ENCODE results near the gene KIAA0930.
"Not testable (repeated sequence)": the region's sequence is repeated elsewhere in the genome, so short reads cannot be mapped to it uniquely, and the experiment has no call there.

KIAA0930 gene

GRCh38 chr22:45262195-45262930 lies 21.7 kb upstream of the KIAA0930 start:
- DNase-seq = no peak

DNA sequence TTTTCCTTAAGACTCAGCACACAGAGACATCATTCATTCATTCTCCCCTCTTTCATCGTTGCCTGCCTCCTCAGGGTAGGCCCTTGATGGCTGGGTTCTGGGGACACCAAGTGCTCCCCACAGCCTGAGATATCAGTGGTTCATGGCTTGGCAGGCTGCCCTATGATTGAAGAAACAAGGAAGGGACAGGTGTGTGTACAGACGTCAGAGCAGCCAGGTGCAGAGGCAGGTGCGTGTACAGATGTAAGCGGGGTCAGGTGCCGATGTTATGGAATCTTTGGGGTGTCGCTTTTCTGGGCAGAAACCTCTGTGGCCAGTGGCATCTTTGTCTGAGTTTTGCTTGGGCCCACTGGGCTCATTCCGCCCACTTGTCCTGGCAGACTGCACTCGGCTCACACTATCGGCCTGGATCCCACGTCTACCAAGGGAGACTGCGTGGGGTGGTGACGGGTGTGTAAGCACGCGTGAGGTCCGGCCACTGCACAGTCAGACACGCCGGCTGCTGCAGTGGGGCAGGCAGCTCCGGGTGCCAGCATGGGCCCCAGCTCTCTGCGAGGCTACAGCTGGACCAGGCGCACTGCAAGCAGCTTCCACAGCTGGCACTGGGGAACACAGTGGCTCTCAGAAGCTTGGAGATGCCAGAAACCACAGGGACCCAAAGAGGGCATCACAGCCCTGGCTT lies 20.9 kb upstream of the KIAA0930 start:
- DNase-seq = no peak

DNA sequence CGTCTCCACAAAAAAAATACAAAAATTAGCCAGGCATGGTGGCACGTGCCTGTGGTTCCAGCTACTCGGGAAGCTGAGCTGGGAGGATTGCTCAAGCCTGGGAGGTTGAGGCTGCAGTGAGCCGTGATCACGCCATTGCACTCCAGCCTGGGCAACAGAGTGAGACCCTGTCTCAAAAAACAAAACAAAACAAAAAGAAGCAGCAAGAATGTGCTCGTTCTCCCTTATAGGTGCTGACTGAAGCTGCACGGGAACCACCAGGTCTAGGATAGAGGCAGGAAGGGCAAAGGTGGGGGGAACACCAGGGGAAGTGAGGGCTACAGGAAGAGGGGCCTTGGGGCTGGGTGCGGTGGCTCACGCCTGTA lies 19.7 kb upstream of the KIAA0930 start:
- not testable (repeated sequence) for DNase-seq

GRCh38 chr22:45259754-45260394 lies 19.2 kb upstream of the KIAA0930 start:
- no peak for DNase-seq

DNA sequence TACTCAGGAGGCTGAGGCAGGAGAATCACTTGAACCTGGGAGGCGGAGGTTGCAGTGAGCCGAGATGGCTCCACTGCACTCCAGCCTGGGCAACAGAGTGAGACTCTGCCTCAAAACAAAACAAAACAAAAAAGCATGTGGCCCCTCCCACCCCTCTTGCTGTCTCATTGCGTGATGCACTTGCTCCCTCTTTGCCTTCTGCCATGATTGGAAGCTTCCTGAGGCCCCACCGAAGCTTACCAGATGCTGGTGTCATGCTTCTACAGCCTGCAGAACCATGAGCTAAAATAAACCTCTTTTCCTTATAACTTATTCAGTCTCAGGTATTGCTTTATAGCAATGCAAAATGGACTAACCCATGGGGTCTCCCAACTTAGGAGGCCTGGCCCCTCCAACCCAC lies 17.2 kb upstream of the KIAA0930 start:
- DNase-seq = not testable (repeated sequence)

DNA sequence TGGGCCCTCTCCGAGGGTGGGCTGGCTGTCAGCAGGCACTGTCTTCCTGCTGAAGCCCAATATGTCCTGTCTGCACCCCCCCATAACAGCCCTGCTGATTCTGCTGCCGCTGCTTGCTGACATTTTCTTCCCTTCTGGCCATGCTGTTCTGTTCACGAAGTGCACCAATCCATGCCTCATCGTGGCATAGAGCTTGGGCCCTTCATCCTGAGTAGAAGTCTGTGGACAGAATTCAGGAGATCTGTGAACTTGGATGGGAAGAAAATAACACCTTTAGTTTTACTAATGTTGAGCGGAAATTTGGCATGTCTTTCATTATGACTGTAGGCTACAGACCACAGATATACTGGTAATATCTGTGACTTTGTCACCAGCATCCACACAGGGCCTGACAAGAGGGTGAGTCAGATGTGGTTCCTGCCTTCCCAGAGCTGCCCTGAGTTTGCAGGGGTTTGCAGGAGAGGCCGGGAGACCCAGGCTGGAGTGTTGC lies 14.1 kb upstream of the KIAA0930 start:
- DNase-seq = no peak

DNA sequence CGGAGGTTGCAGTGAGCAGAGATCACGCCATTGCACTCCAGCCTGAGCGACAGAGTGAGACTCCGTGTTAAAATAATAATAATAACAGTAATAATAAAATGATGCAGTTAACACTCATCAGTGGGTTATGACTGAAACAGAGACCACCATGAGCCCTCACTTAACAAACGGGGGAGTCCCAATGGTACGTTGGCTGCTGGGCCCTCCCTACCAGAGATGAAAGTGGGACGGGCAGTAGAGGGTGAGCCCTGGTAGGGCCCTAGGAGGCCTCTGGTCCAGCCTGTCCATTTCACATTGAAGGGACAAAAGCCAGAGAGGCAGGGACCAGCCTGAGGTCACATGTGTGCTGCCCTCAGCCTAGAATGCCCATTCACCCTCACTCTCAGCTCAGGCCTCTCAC lies 13.7 kb upstream of the KIAA0930 start:
- DNase-seq = no peak

GRCh38 chr22:45253039-45253641 lies 12.4 kb upstream of the KIAA0930 start:
- DNase-seq = no peak

GRCh38 chr22:45251825-45252224 lies 11.1 kb upstream of the KIAA0930 start:
- DNase-seq = no peak

GRCh38 chr22:45248832-45249561 lies 8.3 kb upstream of the KIAA0930 start:
- no peak for DNase-seq

- no peak for DNase-seq
Measured at GRCh38 chr22:45246060-45246985, 5.6 kb upstream of the KIAA0930 start.

GRCh38 chr22:45244916-45245315 lies 4.2 kb upstream of the KIAA0930 start:
- DNase-seq = no peak

GRCh38 chr22:45242778-45243191 lies 2.1 kb upstream of the KIAA0930 start:
- peak; percentile 40 for DNase-seq

DNA sequence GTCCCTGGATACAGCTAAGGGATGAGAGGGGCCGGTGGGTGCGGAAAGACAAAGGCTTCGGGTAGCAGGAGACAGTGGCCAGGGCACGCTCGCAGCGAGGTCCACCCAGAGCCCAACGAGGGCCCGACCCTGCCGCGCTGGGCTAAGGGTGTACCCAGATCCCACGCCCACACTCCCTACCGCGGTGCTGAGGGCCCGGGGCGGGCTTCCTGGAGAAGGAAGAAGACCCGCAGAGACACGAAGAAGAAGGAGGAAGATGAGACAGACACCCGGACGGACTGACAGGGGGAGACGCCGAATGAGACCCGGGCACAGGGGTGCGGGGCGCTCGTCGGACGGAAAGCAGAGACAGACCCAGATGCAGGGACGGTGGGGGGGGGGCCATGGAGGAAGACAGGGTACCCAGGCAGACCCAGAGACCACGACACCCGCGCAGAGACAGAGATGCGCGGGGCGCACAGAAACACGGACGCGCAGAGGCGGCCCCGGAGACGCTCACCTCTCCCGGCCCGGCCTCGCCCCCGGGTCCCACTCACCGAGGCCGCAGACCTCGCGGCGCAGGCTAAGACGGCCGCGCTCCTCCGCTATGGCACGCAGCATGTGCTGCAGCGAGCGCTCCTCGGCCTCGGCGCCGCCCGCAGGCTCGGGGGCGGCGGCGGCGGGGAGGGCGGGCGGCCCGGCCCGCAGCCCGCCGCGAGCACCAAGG lies 437 bp downstream of the KIAA0930 start:
- no peak for DNase-seq

- DNase-seq = no peak
Measured at GRCh38 chr22:45239681-45240051, 1.0 kb downstream of the KIAA0930 start.

DNA sequence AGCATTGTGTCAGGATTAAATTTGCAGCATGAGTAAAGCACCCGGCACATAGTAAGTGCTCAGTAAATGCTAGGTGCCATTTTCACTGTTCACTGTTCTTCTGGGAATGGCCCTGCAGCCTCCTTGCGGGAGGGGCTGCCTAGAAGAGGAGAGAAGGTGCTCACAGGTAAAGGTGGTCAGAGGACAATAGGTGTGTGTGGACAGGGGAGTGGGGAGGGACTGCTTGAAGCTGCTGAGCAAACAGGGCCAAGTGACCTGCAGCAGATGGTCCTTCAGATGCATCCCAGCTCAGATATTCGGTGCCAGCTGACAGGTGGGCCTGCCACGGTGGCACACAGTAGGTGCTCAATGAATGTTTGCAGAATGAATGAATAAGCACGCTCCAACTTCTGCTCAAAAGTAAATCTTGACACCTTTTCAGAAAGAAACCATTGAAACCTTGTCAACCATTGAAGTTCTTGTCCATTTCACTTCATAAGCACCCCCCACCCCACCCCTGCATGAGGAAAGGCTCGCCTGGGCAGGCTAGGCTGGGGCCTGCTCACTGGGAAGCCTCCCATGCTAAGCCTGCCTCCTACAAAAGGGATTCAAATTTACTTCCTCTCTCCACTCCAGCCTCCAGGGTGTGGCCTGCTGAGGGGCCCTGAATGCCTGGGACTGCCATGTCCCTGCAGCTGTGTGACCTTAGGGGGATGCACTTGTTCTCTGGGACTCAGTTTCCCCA lies 1.6 kb downstream of the KIAA0930 start:
- no peak for DNase-seq

GRCh38 chr22:45238076-45238956 lies 2.4 kb downstream of the KIAA0930 start:
- DNase-seq = no peak

GRCh38 chr22:45237065-45237990 lies 3.4 kb downstream of the KIAA0930 start:
- no peak for DNase-seq

Data from DMS79 (cell line).